MCF 10A (cell line): ENCODE results near the gene DICER1. TPM values are rescaled to one million over a fixed set of nuclear protein-coding genes. Genes with fewer than 3 reads are reported as not detected.
"Not testable (repeated sequence)": the region's sequence is repeated elsewhere in the genome, so short reads cannot be mapped to it uniquely, and the experiment has no call there.

Experiments
- Bru-seq: library from RNA; stranded (reverse); fragments of 400-500 nt; gene quantifications from one replicate; lab custom pipeline; 2021; lab: Mats Ljungman, UMichigan
- BruChase-seq, 2 experiments: library from RNA; stranded (reverse); fragments of 400-500 nt; gene quantifications; one replicate each; lab custom pipeline; 2021; lab: Mats Ljungman, UMichigan
- BruUV-seq: library from RNA; stranded (reverse); fragments of 400-500 nt; replicated peaks from 2 replicates; lab custom pipeline; 2021; lab: Mats Ljungman, UMichigan
- CTCF ChIA-PET: fragments of 300-600 bp; sonication (Branson Sonifier 250); formaldehyde crosslinking; extraction: SDS; loops from one replicate; lab custom pipeline; 2021; ENCODE audit warnings: antibody characterized with exemption, inconsistent platforms; lab: Yijun Ruan, JAX
- POLR2A ChIA-PET: fragments of 300-600, 350-650 bp; sonication (Branson Sonifier 250); formaldehyde crosslinking; extraction: SDS; loops from one replicate; lab custom pipeline; 2020; ENCODE audit warnings: antibody characterized with exemption, inconsistent platforms; lab: Yijun Ruan, JAX
- DNase-seq: peaks from one replicate; pipeline ENCODE4 v3.0.0-alpha.2; 2018; ENCODE audit not compliant: unreplicated experiment
- H3K27ac Mint-ChIP-seq: one replicate; pipeline ENCODE4 v1.8.0; 2022; ENCODE audit warnings: mild to moderate bottlenecking, low read depth, mixed read lengths; ENCODE audit not compliant: unreplicated experiment
- H3K27me3 Mint-ChIP-seq: one replicate; pipeline ENCODE4 v1.8.0; 2022; ENCODE audit warnings: mixed read lengths; ENCODE audit not compliant: insufficient read depth, unreplicated experiment
- H3K36me3 Mint-ChIP-seq: one replicate; pipeline ENCODE4 v1.8.0; 2022; ENCODE audit warnings: mild to moderate bottlenecking, moderate library complexity, mixed read lengths; ENCODE audit not compliant: insufficient read depth, unreplicated experiment
- H3K4me1 Mint-ChIP-seq: one replicate; pipeline ENCODE4 v1.8.0; 2022; ENCODE audit warnings: mixed read lengths; ENCODE audit not compliant: insufficient read depth, unreplicated experiment
- H3K4me3 Mint-ChIP-seq: one replicate; pipeline ENCODE4 v1.8.0; 2022; ENCODE audit warnings: mild to moderate bottlenecking, moderate library complexity, mixed read lengths; ENCODE audit not compliant: unreplicated experiment
- H3K9me3 Mint-ChIP-seq: one replicate; pipeline ENCODE4 v1.8.0; 2022; ENCODE audit warnings: mixed read lengths; ENCODE audit not compliant: unreplicated experiment
- intact Hi-C: fragments of 100-400 bp; cut with micrococcal nuclease; formaldehyde crosslinking; loops from 2 replicates; pipeline ENCODE4 v1.14.1; 2022
- long read RNA-seq: library from polyadenylated mRNA; stranded (forward); transcript quantifications from one replicate; pipeline ENCODE4 v2.0.0, GENCODE V29; 2022
- total RNA-seq: library from RNA; stranded (reverse); gene quantifications from 2 replicates; pipeline ENCODE4 v1.2.3, GENCODE V29; 2022
- TF ChIP-seq, protein P1 (sequence below): fragments of 200-600 bp; IDR thresholded peaks from one replicate; pipeline ENCODE4 v1.8.0; 2022; ENCODE audit warnings: antibody characterized with exemption, mild to moderate bottlenecking; ENCODE audit not compliant: unreplicated experiment

DICER1 gene
- total RNA-seq (35.6 and 48.6 TPM in 2 replicates), Bru-seq, nascent RNA (percentile 91 among the genes with signal in this experiment), BruChase-seq, experiment 1, labeled RNA remaining after a 6-hour chase (percentile 92 among the genes with signal in this experiment), BruChase-seq, experiment 2, labeled RNA remaining after a 2-hour chase (percentile 94 among the genes with signal in this experiment)
- long read RNA-seq, full-length matches to known transcripts = 3 of 16 reads
- long read RNA-seq, partial matches to known transcripts = 5 of 16 reads
- long read RNA-seq, other reads (novel, unspliced or antisense) = 8 of 16 reads

DNA sequence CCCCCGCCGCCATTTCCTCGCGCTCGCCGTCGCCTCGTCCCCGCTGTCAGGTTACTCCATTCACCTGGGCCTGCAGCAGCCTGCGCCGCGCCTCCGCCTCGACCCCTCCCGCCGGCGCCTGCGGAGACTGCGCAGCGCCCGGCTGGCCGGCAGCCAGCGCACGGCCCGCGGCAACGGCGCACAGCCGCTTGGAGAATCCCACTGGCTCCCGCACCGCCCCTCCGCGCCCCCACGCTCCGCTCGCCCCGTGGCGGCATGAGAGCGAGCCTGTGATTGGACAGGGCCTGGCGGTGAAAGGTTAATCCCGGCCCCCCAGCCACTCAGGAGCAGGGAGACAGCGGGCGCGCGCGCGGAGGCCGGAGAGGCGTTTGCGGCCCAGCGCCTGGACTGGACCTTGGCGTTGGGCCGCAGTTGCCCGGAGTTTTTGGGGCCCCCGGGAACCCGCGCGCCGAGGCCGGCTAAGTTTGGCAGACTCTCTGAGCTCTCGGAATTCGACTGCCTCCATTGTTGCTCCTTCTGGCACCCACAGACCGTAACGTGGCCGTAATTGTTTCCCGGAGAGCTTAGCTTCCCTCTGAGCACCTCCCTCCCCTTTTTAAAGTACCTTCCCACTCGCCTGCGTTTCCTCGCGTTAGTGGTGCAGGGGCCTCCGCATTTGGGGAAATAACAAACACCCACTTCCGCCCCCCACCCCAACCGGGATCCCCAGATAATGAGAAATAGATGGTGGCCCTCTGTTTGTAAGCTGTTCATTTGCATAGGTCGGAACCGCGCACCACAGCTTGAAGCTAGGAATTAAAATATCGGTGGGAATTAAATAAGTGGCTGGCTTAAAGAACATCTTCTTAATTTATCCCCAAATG is at the start of gene DICER1:
Gene DICER1 (minus strand): TSS at position 203 of the 863 bp plus-strand sequence. CDS start 24,071 bp downstream, outside the sequence.
- BruUV-seq = TSS peak; percentile 63
- Mint-ChIP-seq H3K4me3 (peak within 1 kb of the TSS; percentile 91), H3K27ac (peak within 1 kb of the TSS; percentile 98), H3K36me3 (peaks cover 22% of the 10 kb centered on the region), H3K9me3 (no peaks in the 10 kb centered on the region), H3K27me3 (no peaks in the 10 kb centered on the region), H3K4me1 (peaks cover 28% of the 10 kb centered on the region)
- ChIA-PET CTCF (interaction anchor here (0.6 to 1.0 kb wide), 4 partner anchors 14 to 186 kb away, joined by 3 to 4 read pairs (median 3); no protein-coding TSS in a partner anchor), POLR2A (interaction anchor here (0.6 to 3.1 kb wide), 14 partner anchors 9 to 1067 kb away, joined by 3 to 12 read pairs (median 3); partner anchors contain the start of gene CLMN)
- peak; percentile 94 for DNase-seq
- intact Hi-C loops = loop anchor here (5.0 kb wide), 2 partner anchors 165 to 210 kb away; no protein-coding TSS in a partner anchor
- TF ChIP-seq, protein P1, sequence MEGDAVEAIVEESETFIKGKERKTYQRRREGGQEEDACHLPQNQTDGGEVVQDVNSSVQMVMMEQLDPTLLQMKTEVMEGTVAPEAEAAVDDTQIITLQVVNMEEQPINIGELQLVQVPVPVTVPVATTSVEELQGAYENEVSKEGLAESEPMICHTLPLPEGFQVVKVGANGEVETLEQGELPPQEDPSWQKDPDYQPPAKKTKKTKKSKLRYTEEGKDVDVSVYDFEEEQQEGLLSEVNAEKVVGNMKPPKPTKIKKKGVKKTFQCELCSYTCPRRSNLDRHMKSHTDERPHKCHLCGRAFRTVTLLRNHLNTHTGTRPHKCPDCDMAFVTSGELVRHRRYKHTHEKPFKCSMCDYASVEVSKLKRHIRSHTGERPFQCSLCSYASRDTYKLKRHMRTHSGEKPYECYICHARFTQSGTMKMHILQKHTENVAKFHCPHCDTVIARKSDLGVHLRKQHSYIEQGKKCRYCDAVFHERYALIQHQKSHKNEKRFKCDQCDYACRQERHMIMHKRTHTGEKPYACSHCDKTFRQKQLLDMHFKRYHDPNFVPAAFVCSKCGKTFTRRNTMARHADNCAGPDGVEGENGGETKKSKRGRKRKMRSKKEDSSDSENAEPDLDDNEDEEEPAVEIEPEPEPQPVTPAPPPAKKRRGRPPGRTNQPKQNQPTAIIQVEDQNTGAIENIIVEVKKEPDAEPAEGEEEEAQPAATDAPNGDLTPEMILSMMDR = no peak

- POLR2A ChIA-PET = interaction anchor here (1.0 kb wide), 1 partner anchor 12 kb away, joined by 4 read pairs; no protein-coding TSS in a partner anchor
- CTCF ChIA-PET = no interaction called here
- H3K27ac Mint-ChIP-seq = no peak overlapping the region
Observed at GRCh38 chr14:95206534-95206933, 49.2 kb upstream of the DICER1 start.

DNA sequence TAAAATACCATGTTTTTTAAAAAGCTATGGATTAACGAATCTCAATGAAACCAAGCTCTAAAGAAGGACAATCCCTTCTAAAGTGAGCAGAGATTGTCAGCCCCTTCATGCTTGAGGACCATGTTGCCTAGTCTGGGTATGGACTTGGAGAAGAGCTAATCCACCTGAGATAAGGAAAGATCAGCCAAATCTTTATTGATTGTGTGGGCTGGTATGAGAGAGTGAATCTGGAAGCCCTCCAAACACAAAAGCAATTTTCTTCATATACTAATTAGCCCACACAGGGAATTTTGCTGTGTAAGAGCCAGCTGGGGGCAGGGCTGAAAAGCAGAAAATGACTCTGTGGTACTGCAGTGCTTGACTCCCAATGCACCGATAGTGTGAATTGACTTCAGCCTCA is 47.4 kb upstream of the DICER1 start:
- Mint-ChIP-seq H3K9me3 (peaks cover 14% of the 10 kb centered on the region), H3K36me3 (peaks cover 8% of the 10 kb centered on the region), H3K4me3 (no peak overlapping the region), H3K4me1 (no peaks in the 10 kb centered on the region), H3K27ac (no peak overlapping the region), H3K27me3 (no peaks in the 10 kb centered on the region)
- CTCF ChIA-PET = interaction anchor here (0.6 kb wide), 2 partner anchors 145 to 1265 kb away, joined by 3 read pairs; no protein-coding TSS in a partner anchor
- POLR2A ChIA-PET = interaction anchor here (1.2 kb wide), 1 partner anchor 15 kb away, joined by 3 read pairs; no protein-coding TSS in a partner anchor
- no TSS peak for BruUV-seq
- intact Hi-C loops = no loop called here
- TF ChIP-seq, protein P1 = no peak
- DNase-seq = no peak

More at GRCh38 chr14:95206534-95206933, 49.2 kb upstream of the DICER1 start:
- no peak for DNase-seq
- Mint-ChIP-seq H3K4me3 (no peak overlapping the region), H3K9me3 (peaks cover 14% of the 10 kb centered on the region), H3K27me3 (no peaks in the 10 kb centered on the region), H3K36me3 (peaks cover 13% of the 10 kb centered on the region), H3K4me1 (no peaks in the 10 kb centered on the region)
- BruUV-seq = no TSS peak
- intact Hi-C loops = no loop called here
- TF ChIP-seq, protein P1 = no peak

DNA sequence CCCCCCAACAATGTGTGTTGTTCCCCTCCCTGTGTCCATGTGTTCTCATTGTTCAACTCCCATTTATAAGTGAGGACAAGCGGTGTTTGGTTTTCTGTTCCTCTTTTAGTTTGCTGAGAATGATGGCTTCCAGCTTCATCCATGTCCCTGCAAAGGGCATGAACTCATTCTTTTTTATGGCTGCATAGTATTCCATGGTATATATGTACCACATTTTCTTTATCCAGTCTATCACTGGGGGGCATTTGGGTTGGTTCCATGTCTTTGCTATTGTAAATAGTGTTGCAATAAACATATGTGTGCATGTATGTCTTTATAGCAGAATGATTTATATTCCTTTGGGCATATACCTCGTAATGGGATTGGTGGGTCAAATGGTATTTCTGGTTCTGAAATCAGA is 44.4 kb upstream of the DICER1 start:
- H3K4me3 Mint-ChIP-seq, CTCF ChIA-PET, H3K4me1 Mint-ChIP-seq, H3K27ac Mint-ChIP-seq, POLR2A ChIA-PET, BruUV-seq, DNase-seq, H3K27me3 Mint-ChIP-seq, intact Hi-C loops: not testable (repeated sequence)
- H3K9me3 Mint-ChIP-seq = peaks cover 14% of the 10 kb centered on the region
- peaks cover 14% of the 10 kb centered on the region for H3K36me3 Mint-ChIP-seq
